Placental pericyte (primary cell): ENCODE results near the gene COX15. TPM values are rescaled to one million over a fixed set of nuclear protein-coding genes. Genes with fewer than 3 reads are reported as not detected.

ENCODE experiments used
- total RNA-seq: library from RNA; depleted of rRNA; stranded (reverse); fragments of >200 nt; gene quantifications from 2 replicates; pipeline ENCODE4 v1.2.3, GENCODE V29; 2012

COX15 gene
- total RNA-seq = 33.7 and 39.7 TPM in 2 replicates

DNA sequence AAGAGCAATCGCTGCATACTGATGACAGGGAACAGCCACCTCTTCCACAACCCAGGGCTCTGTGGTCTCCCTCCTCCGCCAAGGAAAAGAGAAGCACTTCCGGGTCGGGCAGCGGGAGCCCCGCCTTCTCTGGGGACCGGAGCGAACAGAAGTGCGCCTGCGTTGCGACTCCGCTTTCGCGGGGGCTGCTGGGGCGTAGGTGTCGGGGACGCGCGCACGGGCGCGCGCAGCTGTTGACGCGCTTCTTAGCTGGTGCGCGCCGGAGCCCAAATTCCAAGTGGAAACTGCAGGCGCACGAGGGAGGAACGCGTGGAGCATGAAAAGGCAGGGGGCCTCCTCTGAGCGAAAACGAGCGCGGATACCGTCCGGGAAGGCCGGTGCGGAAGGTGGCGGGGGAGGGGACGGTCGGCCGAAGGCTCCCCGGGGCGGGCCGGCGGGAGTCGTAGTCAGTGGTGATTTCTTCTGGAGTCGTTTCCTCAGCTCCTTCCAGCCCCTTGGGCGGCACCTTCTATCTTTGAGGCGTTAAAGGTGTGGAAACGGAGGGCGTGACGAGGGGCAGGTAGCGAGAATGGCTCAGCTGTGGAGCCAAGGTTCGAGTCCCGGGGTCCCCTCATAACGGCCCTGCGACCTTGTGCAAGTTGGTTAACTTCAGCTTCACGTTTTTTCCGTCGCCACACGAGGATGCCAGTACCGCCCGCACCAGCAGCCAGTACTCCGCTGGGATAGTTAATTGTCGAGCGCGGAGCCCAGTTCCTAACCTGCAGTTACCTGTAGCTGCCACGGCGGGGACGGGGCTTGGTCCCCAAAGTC is at the start of gene COX15, which contains the start of gene CUTC:
COX15 (minus strand) TSS at position 95 of the 810 bp plus-strand sequence; CDS start at position 17, 78 bp downstream.
CUTC (plus strand) TSS at position 202 of the 810 bp plus-strand sequence; CDS start at position 317, 115 bp downstream.

Other genes starting within 250 kb of the COX15 start
- not detected in 2 replicates for gene NKX2-3, start 199.2 kb downstream of the COX15 start, total RNA-seq
- gene SLC25A28, start 111.7 kb downstream of the COX15 start, total RNA-seq = 16.4 and 18.2 TPM in 2 replicates
- 43.1 and 75.7 TPM in 2 replicates for gene ENTPD7, start 72.6 kb downstream of the COX15 start, total RNA-seq
- 8.5 and 12.2 TPM in 2 replicates for gene CUTC, start 107 bp upstream of the COX15 start, total RNA-seq
- 0.22 and 1.0 TPM in 2 replicates for gene ABCC2, start 50.5 kb upstream of the COX15 start, total RNA-seq